ENCODE data around the gene TMEM208. TPM values are rescaled to one million over a fixed set of nuclear protein-coding genes. Genes with fewer than 3 reads are reported as not detected.

Gene TMEM208
- total RNA-seq, 4 donors from 2014 or later: 20.8 to 40.3 (median 31.0) TPM

DNA sequence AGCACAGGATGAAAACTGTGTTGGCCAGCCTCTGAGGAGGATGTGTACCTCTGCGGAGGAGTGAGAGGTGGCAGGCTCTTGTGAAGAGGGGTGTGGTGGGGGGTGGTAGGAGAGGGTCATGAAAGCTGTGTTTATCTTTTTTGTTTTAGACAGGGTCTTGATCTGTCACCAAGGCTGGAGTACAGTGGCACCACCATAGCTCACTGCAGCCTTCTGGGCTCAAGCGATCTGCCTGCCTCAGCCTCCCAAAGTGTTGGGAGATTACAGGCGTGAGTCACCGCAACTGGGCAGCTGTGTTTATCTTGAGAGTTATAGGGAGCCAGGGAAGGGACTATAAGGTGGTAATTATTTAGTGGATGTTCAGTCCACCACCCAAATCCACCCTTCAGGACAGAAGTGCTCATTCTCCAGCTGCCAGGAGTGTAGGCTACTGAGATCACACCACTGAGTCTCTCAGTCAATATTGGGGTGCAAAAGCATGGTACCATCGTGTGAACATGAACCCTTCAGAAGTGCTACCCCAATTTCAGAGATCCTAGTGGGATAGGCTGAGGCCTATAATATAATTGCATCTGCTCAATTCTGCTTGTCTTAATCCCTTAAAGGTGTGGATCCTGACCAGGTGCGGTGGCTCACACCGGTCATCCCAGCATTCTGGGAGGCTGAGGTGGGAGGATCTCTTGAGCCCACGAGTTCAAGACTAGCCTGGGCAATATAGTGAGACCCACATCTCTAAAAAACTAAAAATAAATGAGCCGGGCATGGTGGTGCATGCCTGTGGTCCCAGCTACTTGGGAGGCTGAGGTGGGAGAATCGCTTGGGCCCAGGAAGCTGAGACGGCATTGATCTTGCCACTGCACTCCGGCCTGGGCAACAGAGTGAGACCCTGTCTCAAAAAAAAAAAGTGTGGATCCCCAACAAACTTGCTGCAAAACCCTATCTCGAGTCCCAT, 36.2 kb upstream of the TMEM208 start:
- intact Hi-C loops (cut with DNase I; ENCODE audit: low total_unique reads): no loop called here
- 79 to 84% methylated on average over 13 of the region's 13 CpGs for WGBS, 2 donors
- no peak overlapping the region for H3K4me3 ChIP-seq (ENCODE audit: low read depth, poor library complexity, severe bottlenecking)

DNA sequence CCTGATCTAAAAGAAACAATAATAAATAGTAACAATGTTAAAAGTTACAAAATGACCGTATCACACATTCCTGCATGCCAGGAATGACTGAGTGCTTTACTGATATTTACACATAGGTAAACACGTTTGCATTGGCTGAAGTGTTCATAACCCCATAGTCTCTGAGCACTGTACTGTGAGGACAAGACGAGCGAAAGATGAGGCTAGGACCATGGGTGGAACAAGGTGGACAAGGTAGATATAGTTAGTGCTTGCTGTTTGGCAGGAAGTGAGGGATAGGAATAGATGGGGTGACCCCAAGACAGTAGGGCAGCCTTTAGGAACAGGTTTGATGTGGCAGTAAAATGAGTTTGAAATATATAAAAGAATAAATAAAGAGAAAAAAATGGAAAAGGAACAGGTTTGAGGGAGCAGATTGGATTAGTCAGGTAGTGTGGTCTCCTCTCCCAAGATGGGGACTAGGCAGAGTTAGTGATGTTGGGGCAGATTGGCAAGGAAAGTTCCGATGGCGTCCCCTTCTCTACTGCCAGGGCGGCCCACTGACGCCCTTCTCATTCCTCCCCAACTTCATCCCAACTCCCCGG, 35.4 kb upstream of the TMEM208 start:
- TF ChIP-seq, protein P1, sequence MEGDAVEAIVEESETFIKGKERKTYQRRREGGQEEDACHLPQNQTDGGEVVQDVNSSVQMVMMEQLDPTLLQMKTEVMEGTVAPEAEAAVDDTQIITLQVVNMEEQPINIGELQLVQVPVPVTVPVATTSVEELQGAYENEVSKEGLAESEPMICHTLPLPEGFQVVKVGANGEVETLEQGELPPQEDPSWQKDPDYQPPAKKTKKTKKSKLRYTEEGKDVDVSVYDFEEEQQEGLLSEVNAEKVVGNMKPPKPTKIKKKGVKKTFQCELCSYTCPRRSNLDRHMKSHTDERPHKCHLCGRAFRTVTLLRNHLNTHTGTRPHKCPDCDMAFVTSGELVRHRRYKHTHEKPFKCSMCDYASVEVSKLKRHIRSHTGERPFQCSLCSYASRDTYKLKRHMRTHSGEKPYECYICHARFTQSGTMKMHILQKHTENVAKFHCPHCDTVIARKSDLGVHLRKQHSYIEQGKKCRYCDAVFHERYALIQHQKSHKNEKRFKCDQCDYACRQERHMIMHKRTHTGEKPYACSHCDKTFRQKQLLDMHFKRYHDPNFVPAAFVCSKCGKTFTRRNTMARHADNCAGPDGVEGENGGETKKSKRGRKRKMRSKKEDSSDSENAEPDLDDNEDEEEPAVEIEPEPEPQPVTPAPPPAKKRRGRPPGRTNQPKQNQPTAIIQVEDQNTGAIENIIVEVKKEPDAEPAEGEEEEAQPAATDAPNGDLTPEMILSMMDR (IDR thresholded peaks at IDR 0.05): no peak
- no peak for TF ChIP-seq POLR2A (IDR thresholded peaks at IDR 0.05)
- 22 to 27% methylated on average over 9 of the region's 9 CpGs for WGBS, 2 donors

More for the DNA sequence above, 36.2 kb upstream of the TMEM208 start:
- TF ChIP-seq, protein P1 (IDR thresholded peaks at IDR 0.05): no peak
- no peak for TF ChIP-seq POLR2A (IDR thresholded peaks at IDR 0.05)
- no peak for DNase-seq (ENCODE audit: low spot score in 2 of 2)

GRCh38 chr16:67191995-67192681, 34.8 kb upstream of the TMEM208 start, which contains the start of gene E2F4:
Gene E2F4 (plus strand): TSS chr16:67192155. CDS start chr16:67192228, 73 bp downstream.
- no peak for TF ChIP-seq POLR2A (IDR thresholded peaks at IDR 0.05)
- TF ChIP-seq, protein P1 (IDR thresholded peaks at IDR 0.05): no peak
- peak; percentile 86 to 97 for DNase-seq (ENCODE audit: low spot score in 2 of 2)
- WGBS, 2 donors: 0% methylated on average over 24 to 31 of the region's 54 CpGs
- peak within 1 kb of the TSS; percentile 93 for H3K4me3 ChIP-seq (ENCODE audit: low read depth, poor library complexity, severe bottlenecking)
- intact Hi-C loops (cut with DNase I; ENCODE audit: low total_unique reads): no loop called here

More for the DNA sequence above, 35.4 kb upstream of the TMEM208 start:
- intact Hi-C loops (cut with DNase I; ENCODE audit: low total_unique reads): no loop called here
- no peak overlapping the region for H3K4me3 ChIP-seq (ENCODE audit: low read depth, poor library complexity, severe bottlenecking)
- no peak for DNase-seq (ENCODE audit: low spot score in 2 of 2)

DNA sequence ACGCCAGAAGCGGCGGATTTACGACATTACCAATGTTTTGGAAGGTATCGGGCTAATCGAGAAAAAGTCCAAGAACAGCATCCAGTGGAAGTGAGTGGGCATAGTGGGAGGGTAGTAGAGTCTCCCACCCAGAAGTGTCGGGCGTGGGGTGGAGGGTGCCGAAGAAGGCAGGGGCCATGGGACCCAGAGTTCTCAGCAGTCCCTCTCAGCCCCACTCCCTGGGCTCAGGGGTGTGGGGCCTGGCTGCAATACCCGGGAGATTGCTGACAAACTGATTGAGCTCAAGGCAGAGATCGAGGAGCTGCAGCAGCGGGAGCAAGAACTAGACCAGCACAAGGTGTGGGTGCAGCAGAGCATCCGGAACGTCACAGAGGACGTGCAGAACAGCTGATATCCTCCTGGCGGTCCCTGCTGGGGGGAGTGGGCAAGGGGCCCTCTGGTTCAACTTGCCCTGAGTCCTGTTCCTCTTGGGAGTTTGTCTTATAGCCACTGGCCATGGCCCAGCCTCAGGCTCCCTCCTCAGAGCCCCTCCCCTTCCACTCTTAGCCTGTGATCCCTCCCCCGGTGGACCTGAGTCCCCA, 34.1 kb upstream of the TMEM208 start:
- peak overlapping the region; percentile 93 for H3K4me3 ChIP-seq (ENCODE audit: low read depth, poor library complexity, severe bottlenecking)
- WGBS, 2 donors: 16 to 22% methylated on average over 17 of the region's 17 CpGs
- no peak for DNase-seq (ENCODE audit: low spot score in 2 of 2)
- TF ChIP-seq POLR2A (IDR thresholded peaks at IDR 0.05): no peak
- TF ChIP-seq, protein P1 (IDR thresholded peaks at IDR 0.05): no peak
- intact Hi-C loops (cut with DNase I; ENCODE audit: low total_unique reads): no loop called here

DNA sequence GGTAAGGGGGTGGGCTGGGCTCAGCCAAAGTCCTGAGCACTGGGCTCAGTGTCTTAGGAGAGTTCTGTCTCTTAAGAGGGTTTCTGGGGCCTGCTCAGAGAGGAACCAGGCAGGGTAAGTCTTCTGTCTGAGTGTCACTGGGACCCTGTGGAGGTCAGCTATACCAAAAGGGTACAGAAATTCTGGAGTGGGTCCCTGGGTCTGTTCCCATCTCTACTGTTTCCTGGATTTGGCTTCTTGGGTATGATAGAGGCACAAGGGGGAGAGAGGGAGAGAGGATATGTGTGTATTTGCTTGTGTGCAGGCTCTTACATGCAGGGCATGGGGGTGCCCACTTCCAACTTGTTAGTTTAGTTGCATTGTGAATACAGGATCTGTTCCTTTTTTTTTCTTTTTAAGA, 33.4 kb upstream of the TMEM208 start:
- intact Hi-C loops (cut with DNase I; ENCODE audit: low total_unique reads): no loop called here
- DNase-seq (ENCODE audit: low spot score in 2 of 2): no peak
- no peak overlapping the region for H3K4me3 ChIP-seq (ENCODE audit: low read depth, poor library complexity, severe bottlenecking)
- no peak for TF ChIP-seq POLR2A (IDR thresholded peaks at IDR 0.05)
- TF ChIP-seq, protein P1 (IDR thresholded peaks at IDR 0.05): no peak
